ENCODE data around the gene ZNF718.
A peak's percentile ranks its signal among the peaks of the same experiment; 100 is the strongest.
"Not testable (repeated sequence)": the region's sequence is repeated elsewhere in the genome, so short reads cannot be mapped to it uniquely, and the experiment has no call there.

Gene ZNF718

GRCh38 chr4:161496-162284 lies 37.4 kb downstream of the ZNF718 start:
- DNase-seq (ENCODE audit: low read depth in 2 of 2) = no peak

DNA sequence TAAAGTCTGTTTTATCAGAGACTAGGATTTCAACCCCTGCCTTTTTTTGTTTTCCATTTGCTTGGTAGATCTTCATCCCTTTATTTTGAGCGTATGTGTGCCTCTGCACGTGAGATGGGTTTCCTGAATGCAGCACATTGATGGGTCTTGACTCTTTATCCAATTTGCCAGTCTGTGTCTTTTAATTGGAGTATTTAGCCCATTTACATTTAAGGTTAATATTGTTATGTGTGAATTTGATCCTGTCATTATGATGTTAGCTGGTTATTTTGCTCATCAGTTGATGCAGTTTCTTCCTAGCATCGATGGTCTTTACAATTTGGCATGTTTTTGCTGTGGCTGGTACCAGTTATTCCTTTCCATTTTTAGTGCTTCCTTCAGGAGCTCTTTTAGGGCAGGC lies 45.3 kb downstream of the ZNF718 start:
- DNase-seq (ENCODE audit: low read depth in 2 of 2) = not testable (repeated sequence)

DNA sequence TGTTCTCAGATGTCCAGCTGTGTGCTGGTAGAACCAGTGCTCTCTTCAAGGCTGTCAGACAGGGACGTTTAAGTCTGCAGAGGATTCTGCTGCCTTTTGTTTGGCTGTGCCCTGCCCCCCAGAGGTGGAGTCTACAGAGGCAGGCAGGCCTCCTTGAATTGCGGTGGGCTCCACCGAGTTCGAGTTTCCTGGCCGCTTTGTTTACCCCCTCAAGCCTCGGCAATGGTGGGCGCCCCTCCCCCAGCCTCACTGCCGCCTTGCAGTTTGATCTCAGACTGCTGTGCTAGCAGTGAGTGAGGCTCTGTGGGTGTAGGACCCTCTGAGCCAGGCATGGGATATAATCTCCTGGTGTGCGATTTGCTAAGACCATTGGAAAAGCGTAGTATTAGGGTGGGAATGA lies 47.0 kb downstream of the ZNF718 start:
- not testable (repeated sequence) for DNase-seq (ENCODE audit: low read depth in 2 of 2)

GRCh38 chr4:173666-174314 lies 49.5 kb downstream of the ZNF718 start:
- no peak for DNase-seq (ENCODE audit: low read depth in 2 of 2)

GRCh38 chr4:175986-176385 lies 51.7 kb downstream of the ZNF718 start:
- DNase-seq (ENCODE audit: low read depth in 2 of 2) = no peak

DNA sequence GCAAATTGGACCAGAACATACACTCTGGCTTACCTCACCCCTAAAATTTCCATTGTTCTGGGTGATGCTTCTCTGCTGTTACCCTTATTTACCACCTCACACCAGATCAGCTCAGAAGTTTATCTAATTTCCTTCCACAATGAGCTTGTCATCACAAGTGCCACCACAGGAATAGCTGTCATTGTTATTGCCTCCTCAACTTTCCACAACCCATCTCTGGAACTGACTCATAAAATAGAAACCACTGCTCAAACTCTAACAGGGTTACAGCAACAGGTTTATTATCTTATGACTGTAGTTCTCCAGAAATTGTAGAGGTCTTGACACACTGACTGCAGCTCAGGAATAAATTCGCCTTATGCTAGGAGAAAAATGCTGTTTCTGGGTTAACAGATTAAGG lies 52.7 kb downstream of the ZNF718 start:
- DNase-seq (ENCODE audit: low read depth in 2 of 2) = no peak

DNA sequence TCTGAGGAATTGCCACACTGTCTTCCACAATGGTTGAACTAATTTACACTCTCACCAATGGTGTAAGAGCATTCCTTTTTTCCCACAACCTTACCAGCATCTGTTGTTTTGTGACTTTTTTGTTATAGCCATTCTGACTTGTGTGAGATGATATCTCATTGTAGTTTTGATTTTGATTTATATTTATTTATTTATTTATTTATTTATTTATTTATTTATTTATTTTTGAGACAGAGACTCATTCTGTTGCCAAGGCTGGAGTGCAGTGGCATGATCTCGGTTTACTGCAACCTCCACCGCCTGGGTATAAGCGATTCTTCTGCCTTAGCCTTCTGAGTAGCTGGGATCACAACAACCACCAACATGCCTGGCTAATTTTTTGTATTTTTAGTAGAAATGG lies 57.9 kb downstream of the ZNF718 start:
- DNase-seq (ENCODE audit: low read depth in 2 of 2) = not testable (repeated sequence)

DNA sequence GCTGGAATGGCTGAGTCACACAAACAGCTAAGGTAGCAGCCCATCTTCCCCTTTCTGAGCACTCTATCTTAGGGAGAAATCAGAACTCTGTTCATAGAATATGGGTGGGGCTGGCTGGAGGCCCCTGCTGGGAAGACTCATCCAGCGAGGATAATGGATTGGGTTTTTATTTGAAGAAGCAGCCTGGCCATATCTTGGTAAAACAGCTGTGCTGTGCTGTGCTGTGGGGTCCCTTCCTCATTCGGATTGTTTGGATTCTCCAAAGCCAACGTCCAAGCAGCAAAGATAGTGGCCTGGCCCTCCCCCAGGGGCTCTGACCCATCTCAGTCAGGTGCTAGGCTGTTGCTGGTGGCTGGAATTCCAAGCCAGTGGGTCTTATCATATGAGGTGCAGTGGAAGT lies 63.8 kb downstream of the ZNF718 start:
- no peak for DNase-seq (ENCODE audit: low read depth in 2 of 2)

DNA sequence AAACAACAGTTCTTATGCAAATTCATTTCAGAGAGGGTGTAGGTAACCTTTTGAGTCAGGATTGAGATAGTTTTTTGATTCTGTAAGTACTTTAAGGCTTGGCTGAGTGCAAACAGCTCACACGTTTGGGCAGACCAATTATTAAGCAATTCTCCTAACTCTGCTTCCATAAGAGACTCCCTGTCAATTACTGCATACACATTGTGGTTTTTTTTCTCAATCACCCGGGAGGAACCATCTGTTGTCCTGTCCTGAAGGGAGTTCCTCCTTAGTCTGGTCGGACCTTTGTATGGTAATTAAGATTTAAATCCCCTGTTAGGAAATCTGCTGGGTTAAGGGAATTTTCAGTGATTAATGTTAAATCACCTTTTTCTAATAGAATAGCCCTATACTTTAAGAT lies 70.9 kb downstream of the ZNF718 start:
- DNase-seq (ENCODE audit: low read depth in 2 of 2) = not testable (repeated sequence)

DNA sequence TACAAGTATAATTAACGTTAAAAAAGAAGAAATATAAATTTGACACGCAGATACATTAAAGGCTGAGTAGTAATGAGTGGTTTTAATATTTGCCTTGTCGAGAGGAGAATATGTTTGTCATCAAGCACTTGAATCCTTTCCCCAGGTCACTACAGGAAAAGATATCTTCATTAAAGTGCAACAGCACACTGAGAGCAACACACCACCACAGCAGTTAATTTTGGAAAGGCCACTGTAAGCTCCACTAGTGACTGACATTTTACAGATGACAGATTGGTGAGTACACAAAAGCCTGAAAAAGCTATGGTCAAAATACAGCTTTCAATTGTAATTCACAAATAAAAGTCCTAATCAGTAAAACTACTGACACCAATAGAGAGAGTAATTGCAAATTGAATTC lies 76.6 kb downstream of the ZNF718 start:
- no peak for DNase-seq (ENCODE audit: low read depth in 2 of 2)

DNA sequence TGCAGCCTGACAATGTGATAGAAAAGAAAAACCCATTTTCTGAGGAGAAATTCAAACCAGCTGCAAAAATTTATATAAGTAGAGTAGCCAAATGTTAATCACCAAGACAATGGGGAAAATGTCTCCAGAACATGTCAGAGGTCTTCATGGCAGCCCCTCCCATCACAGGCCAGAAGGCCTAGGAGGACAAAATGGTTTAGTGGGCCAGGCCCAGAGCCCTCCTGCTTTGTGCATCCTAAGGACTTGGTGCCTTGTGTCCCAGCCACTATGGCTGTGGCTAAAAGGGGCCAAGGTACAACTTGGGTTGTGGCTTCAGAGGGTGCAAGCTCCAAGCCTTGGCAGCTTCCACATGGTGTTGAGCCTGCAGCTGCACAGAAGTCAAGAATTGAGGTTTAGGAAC lies 78.5 kb downstream of the ZNF718 start:
- not testable (repeated sequence) for DNase-seq (ENCODE audit: low read depth in 2 of 2)

DNA sequence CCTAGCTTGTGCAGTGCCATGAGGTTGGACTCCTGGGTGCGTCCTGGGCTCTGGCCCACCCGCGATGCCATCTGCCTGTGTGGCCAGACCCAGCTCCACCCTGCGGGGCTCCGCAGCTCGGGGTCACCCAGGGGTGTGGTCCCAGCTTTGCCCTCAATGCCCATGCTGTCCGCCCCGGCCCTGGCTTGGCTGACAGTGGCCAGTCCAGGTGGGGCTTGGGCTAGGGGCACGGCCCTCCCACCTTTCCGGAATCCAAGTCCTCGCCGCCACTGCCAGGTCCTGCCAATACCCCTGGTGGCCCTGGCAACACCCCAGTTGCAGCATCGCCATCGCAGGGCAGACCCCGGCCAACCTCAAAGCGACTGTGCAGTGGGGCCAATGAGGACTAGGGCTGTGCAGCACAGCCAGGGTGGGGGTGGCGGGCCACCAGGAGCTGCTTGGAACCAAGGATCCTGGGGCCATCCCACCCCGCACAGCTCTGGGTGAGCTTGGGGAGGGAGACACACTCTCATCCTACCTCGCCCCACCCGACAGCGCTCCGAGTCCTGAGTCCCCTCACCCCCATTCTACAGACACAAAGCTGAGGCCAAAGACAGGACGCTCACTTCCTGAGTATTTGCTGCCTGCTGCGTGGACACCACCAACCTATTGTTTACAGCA lies 80.9 kb downstream of the ZNF718 start:
- DNase-seq (ENCODE audit: low read depth in 2 of 2) = no peak

DNA sequence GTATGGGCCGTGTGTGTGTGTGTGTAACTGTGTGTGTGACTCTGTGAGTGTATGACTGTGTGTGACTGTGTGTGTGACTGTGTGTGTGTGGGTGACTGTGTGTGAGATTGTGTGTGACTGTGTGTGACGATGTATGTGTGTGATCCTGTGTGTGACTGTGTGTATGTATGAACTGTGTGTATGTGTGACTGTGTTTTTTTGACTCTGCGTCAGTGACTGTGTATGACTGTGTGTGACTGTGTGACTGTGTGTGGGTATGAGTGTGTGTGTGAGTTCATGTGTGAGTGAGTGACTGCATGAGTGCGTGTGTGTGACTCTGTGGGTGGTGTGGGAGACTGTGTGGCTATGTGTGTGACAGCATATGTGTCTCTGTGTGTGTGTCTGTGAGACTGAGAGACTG lies 81.8 kb downstream of the ZNF718 start:
- no peak for DNase-seq (ENCODE audit: low read depth in 2 of 2)

GRCh38 chr4:208416-209096 lies 84.3 kb downstream of the ZNF718 start:
- DNase-seq (ENCODE audit: low read depth in 2 of 2) = not testable (repeated sequence)

DNA sequence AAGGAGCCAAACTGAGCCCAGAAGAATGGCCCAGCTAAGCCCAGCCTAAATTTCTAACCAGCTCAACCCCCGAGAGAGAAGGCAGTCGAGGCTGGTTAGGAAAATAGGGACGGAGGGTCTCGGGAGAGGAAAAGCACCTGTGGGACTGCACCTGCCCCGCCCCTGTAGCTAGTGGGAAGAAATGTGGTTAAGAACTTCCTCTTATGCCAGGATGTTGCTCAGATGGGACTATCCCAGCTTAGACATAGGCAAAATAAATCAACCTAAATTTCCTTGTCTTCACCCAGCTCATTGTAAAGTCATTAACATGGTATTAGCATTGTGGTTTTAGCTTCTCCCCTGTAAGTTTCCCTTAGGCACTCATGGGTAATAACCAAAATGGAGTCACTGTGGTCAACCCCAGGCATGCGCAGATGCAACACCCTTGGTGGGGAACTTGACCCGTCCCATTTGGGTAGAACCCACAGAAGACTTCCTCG lies 86.8 kb downstream of the ZNF718 start:
- DNase-seq (ENCODE audit: low read depth in 2 of 2) = no peak

DNA sequence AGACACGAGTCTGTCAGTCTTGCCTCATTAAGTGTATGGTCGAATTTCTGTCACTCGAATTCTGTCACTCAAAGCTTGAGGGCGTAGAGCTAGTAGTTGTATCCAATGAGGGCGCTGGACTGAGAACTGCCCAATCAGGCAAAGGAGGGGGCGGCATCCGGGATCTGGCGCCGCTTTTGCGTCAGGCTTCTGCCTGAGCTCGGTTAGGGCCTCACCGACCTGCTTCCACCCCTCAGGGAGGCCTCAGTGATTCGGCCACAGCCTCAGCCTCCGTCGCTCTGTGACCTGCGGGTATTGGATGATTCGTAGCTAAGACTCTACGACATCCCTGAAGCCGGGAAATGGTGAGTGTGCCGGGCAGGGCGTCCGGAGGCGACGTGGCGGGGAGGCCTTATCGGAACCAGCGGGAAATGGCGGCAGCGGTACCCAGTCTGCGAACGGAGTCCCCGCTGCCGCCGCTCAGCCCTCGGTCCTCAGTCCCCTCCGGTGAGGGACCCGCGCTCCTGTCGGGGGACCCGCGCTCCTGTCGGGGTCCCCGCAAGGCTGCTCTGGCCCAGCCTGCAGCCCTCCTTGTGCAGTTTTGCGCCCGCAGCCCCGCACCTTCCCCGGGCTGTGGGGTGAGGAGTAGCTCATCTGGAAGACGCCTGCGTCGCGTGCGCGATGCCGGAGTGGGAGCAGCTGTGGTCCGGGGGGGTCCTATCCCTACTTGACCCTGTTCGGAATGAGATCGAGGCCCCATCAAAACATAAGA lies 88.3 kb downstream of the ZNF718 start:
- peak in 1 of 2 donors; percentile 1 for DNase-seq (ENCODE audit: low read depth in 2 of 2)

GRCh38 chr4:213189-213535 lies 88.9 kb downstream of the ZNF718 start:
- DNase-seq (ENCODE audit: low read depth in 2 of 2) = not testable (repeated sequence)

All from stimulated activated CD8-positive, alpha-beta memory T cell treated with anti-CD3 and anti-CD28 coated beads, Interleukin-7, amount 100 ng/mL, for 4 hours (primary cell).